Activated CD8-positive, alpha-beta T cell treated with anti-CD3 and anti-CD28 coated beads, Interleukin-2, amount 10 ng/mL, durations not matched to agents 7 days and 5 days (primary cell): ENCODE data around the gene NRXN3. TPM values are rescaled to one million over a fixed set of nuclear protein-coding genes. Genes with fewer than 3 reads are reported as not detected.

Source experiments
- ATAC-seq: fragments of 150-1000 bp; cut with Tn5 transposase; one replicate; pipeline ENCODE4 v1.10.0; 2021; ENCODE audit warnings: moderate library complexity
- CTCF ChIA-PET: fragments of 350-600 bp; sonication (Branson Sonifier 250); formaldehyde crosslinking; loops from one replicate; lab custom pipeline; 2021; ENCODE audit warnings: antibody characterized with exemption; lab: Charles Lee
- POLR2A ChIA-PET: fragments of 350-600 bp; sonication (Branson Sonifier 250); formaldehyde crosslinking; loops from one replicate; lab custom pipeline; 2021; ENCODE audit warnings: antibody characterized with exemption; lab: Charles Lee
- DNase-seq: peaks from one replicate; pipeline ENCODE4 v3.0.0-alpha.2; 2020
- H3K27ac Mint-ChIP-seq: one replicate; pipeline ENCODE4 v1.8.0; 2021; ENCODE audit warnings: mild to moderate bottlenecking, mixed read lengths
- H3K27me3 Mint-ChIP-seq: one replicate; pipeline ENCODE4 v1.8.0; 2021; ENCODE audit warnings: low read depth, mixed read lengths
- H3K36me3 Mint-ChIP-seq: one replicate; pipeline ENCODE4 v1.8.0; 2021; ENCODE audit warnings: low read depth, mixed read lengths
- H3K4me1 Mint-ChIP-seq: one replicate; pipeline ENCODE4 v1.8.0; 2021; ENCODE audit warnings: low read depth, mixed read lengths
- H3K4me3 Mint-ChIP-seq: one replicate; pipeline ENCODE4 v1.8.0; 2021; ENCODE audit warnings: mild to moderate bottlenecking, mixed read lengths
- H3K9me3 Mint-ChIP-seq: one replicate; pipeline ENCODE4 v1.8.0; 2022; ENCODE audit warnings: mixed read lengths; ENCODE audit not compliant: insufficient read depth
- total RNA-seq, 2 experiments: library from RNA; stranded (reverse); gene quantifications; one replicate each; pipeline ENCODE4 v1.2.3, GENCODE V29; 2021

The NRXN3 gene
- total RNA-seq, 2 experiments from 2014 or later, result not detected

DNA sequence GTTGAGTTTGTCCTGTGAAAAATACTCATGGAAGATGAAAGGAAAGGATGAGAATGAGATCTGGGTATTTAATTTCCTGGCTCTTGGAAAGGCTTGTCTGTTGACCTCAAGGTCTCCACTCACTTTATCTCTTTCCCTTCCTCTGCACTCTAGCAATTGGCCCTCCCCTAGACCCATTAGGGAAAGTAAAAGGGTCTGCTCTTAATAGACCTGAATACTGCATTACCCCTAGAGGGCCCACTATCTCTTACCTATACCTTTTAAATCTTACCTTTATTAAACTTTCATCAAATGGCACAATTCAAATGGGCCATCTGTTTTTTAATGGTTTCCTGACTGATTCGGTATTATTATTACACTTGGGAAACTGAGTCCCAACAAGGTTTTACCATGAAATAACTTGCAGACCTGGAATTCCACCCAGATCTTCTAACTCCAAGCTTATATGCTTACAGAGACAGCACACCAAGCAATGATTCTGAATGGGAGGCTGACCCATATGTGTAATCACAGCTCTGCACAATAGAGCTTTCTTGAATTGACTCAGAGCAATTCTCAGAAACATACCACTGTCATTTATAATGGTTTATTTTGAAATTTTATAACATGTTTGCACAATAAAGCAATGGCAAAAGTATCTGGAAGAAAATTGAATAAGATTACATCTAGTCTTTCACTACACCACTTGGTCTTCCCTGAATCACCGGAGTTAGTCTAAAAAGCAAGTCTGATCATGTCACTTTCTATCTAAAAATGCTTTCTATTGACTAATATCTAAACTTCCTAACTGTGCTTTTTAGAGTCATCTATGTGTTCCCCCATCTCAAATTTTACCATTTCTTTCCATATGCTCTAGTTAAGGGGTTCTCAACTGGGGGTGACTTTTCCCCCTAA is 618.5 kb downstream of the NRXN3 start:
- ChIA-PET CTCF (no interaction called here), POLR2A (no interaction called here)
- Mint-ChIP-seq H3K4me3 (no peak overlapping the region), H3K27ac (no peak overlapping the region), H3K36me3 (no peaks in the 10 kb centered on the region), H3K9me3 (no peaks in the 10 kb centered on the region), H3K4me1 (no peaks in the 10 kb centered on the region), H3K27me3 (no peaks in the 10 kb centered on the region)
- ATAC-seq (no peak), DNase-seq (no peak)

DNA sequence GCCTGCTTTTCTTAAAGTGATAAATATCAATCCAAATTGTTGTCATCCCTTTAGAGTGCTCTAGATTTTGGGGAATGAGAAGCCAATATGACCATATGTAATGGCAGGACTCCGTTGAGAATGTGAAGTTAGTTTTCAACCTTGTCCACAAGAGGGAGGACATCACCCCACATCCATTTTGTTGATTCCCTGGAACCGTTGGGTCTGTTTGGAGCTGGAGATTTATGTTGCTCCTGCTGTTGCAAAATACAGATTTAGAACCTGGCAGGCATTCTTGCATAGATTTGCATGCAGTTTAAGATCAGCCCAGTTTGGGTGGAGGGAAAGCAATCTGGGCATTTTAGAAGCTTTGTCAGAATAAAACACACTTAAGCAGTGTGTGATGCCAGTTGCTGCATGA is 620.1 kb downstream of the NRXN3 start:
- DNase-seq, result no peak
- CTCF ChIA-PET, result no interaction called here
- H3K4me3 Mint-ChIP-seq, result no peak overlapping the region
- H3K36me3 Mint-ChIP-seq, result no peaks in the 10 kb centered on the region
- H3K4me1 Mint-ChIP-seq, result no peaks in the 10 kb centered on the region
- no peaks in the 10 kb centered on the region for H3K27me3 Mint-ChIP-seq
- POLR2A ChIA-PET, result no interaction called here
- no peak overlapping the region for H3K27ac Mint-ChIP-seq
- no peak for ATAC-seq
- no peaks in the 10 kb centered on the region for H3K9me3 Mint-ChIP-seq

DNA sequence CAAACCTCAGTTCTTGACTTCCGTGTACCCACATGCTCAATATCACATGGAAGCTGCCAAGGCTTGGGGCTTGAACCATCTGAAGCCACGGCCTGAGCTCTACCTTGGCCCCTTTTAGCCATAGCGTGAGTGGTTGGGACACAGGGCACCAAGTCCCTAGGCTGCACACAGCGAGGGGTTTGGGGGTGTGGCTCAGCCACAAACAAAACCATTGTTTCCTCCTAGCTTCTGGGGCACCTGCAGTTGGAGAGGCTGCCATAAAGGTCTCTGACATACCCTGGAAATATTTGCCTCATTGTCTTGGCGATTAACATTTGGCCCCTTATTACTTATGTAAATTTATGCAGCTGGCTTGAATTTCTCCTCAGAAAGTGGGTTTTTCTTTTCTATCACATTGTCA is 628.6 kb downstream of the NRXN3 start:
- no peaks in the 10 kb centered on the region for H3K36me3 Mint-ChIP-seq
- POLR2A ChIA-PET, result no interaction called here
- DNase-seq, result no peak
- no peaks in the 10 kb centered on the region for H3K4me1 Mint-ChIP-seq
- peaks cover 4% of the 10 kb centered on the region for H3K9me3 Mint-ChIP-seq
- CTCF ChIA-PET, result no interaction called here
- H3K27me3 Mint-ChIP-seq, result no peaks in the 10 kb centered on the region
- ATAC-seq, result no peak
- H3K4me3 Mint-ChIP-seq, result no peak overlapping the region
- H3K27ac Mint-ChIP-seq, result no peak overlapping the region

DNA sequence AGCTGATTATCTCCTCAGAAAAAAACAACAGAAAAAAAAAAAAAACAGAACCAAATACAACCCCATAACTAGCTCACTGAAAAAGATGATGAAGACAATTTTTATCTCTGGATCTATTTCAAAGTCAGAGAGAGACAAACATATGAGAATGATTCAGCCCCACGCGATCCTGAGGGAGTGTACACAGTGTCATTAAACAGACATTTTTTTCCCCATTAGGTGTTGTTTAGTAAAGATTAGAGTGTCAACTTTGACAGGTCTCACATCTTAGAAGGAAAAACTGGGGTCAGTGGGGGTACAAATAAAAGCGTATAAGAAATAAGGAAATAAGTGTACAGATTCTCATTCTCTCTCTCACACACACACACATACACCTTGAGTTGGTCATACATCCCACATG is 635.4 kb downstream of the NRXN3 start:
- ChIA-PET CTCF (no interaction called here), POLR2A (no interaction called here)
- no peaks in the 10 kb centered on the region for H3K9me3 Mint-ChIP-seq
- ATAC-seq (no peak), DNase-seq (no peak)
- no peak overlapping the region for H3K27ac Mint-ChIP-seq
- H3K4me3 Mint-ChIP-seq, result no peak overlapping the region
- no peaks in the 10 kb centered on the region for H3K27me3 Mint-ChIP-seq
- no peaks in the 10 kb centered on the region for H3K4me1 Mint-ChIP-seq
- H3K36me3 Mint-ChIP-seq, result no peaks in the 10 kb centered on the region

DNA sequence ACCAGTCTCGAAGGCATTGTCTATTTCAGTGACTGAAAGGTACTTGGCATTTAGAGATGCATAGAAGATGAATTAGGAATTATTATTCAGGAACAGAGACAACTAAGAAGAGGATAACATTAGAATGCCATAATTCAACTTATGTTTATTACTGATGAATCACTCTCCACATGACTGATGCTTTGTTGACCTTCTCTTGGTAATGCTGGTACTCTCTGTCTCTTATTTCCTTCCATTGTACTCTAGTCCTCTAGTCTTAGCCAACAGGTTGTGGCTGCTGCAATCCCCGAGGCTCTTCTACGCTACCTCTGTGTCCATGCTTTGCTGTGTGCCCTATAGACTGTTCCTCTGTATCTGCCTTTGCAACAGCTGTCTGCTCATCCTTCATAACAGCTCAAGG is 652.9 kb downstream of the NRXN3 start:
- Mint-ChIP-seq H3K4me3 (no peak overlapping the region), H3K27me3 (no peaks in the 10 kb centered on the region), H3K36me3 (no peaks in the 10 kb centered on the region), H3K4me1 (no peaks in the 10 kb centered on the region), H3K9me3 (no peaks in the 10 kb centered on the region), H3K27ac (no peak overlapping the region)
- DNase-seq (no peak), ATAC-seq (no peak)
- ChIA-PET POLR2A (no interaction called here), CTCF (no interaction called here)

DNA sequence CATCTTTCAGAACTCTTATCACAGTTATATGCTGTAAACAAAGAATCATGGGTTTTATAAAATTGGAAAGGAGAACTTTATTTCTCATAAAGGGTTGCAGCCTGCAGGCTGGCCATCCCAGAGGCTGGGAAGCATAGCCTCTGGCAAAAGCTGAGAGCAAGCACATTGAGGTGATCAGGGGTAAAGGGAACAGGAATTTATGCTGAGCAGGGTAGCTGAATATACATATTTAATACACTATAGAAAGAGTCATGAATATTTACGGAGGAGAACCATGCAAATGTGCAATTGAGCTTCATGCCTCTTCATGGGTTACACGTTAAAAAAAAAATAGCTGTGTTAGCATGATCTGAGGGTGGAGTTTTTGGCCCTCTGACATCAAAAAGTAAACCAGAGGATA is 653.3 kb downstream of the NRXN3 start:
- H3K4me1 Mint-ChIP-seq, result no peaks in the 10 kb centered on the region
- no peaks in the 10 kb centered on the region for H3K27me3 Mint-ChIP-seq
- CTCF ChIA-PET, result no interaction called here
- no peak for ATAC-seq
- no peak for DNase-seq
- no peaks in the 10 kb centered on the region for H3K36me3 Mint-ChIP-seq
- no peak overlapping the region for H3K27ac Mint-ChIP-seq
- no peak overlapping the region for H3K4me3 Mint-ChIP-seq
- POLR2A ChIA-PET, result no interaction called here
- no peaks in the 10 kb centered on the region for H3K9me3 Mint-ChIP-seq

DNA sequence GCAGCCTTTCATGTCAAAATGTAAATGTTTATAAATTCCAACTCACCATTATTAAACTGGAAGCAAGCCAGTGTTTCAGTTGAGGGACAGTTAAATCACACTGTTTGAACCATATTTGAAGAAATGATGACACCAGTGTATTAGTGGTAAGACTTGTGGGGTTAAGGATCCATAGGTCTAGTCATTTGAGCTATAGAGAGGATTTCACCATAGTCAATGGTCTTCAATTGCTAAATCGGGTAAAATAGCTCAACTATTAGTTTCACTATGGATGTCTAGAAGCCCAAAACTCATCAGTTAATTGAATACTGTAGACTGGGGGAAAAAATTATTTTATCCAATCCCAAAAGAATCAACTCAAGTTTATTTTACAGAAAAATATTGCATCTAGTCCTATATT is 659.1 kb downstream of the NRXN3 start:
- no peaks in the 10 kb centered on the region for H3K4me1 Mint-ChIP-seq
- H3K27me3 Mint-ChIP-seq, result no peaks in the 10 kb centered on the region
- DNase-seq (no peak), ATAC-seq (no peak)
- ChIA-PET POLR2A (no interaction called here), CTCF (no interaction called here)
- no peaks in the 10 kb centered on the region for H3K9me3 Mint-ChIP-seq
- H3K4me3 Mint-ChIP-seq, result no peak overlapping the region
- no peak overlapping the region for H3K27ac Mint-ChIP-seq
- H3K36me3 Mint-ChIP-seq, result no peaks in the 10 kb centered on the region

DNA sequence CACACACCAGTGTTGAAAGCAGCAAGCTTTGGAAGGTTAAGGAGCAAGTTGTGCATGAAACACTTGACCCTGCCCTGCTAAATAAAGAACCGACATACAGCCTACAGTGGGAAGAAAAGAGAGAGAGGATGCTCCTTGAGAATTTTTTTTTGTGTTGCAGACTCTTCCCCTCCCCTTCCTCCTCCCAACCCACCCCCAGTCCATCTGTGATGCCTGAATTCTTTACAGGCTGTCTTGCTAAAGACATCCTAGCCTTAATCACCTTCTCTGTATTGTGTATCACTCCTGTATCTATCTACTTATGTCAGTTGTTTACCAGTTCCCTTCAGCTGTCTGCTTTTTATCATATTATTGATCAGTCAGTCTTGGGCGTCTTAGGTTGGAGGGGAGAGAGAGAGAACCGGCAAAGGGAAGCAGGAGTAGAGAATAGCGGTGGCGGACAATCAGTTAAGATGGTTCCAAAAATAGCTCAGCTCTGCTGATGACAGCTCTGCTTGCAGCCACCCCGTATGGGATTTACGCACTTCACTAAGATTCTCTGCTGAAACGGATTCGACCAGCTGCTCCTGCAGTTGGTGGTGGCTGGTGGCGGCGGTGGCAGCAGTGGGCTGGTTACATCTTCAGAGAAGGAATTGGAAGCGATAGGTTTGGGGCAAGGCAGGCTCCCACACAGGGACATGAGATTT is 664.7 kb downstream of the NRXN3 start:
- CTCF ChIA-PET, result no interaction called here
- no peaks in the 10 kb centered on the region for H3K4me1 Mint-ChIP-seq

DNA sequence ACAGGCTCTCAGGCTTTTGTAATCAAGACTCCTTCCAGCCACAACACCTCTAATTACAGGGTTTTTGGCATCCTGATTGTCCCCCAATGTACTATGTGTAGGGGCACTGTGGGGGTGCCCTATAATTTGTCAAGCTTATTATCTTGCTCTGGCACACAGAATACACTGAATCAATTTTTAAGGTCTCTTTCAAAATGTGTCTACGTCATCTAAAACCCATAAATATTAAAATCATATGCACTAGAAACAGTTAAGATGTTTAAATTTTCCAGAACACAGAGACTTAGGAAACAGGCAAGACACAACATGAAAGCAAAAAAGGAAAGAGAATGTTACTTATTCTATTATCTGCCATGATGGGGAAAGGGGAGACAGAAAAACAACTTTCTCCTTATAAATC is 665.7 kb downstream of the NRXN3 start:
- ATAC-seq (no peak), DNase-seq (no peak)
- CTCF ChIA-PET, result interaction anchor here (0.8 kb wide), 1 partner anchor 387 kb away, joined by 3 read pairs; no protein-coding TSS in a partner anchor
- Mint-ChIP-seq H3K36me3 (no peaks in the 10 kb centered on the region), H3K4me1 (no peaks in the 10 kb centered on the region), H3K27ac (no peak overlapping the region), H3K4me3 (no peak overlapping the region), H3K27me3 (no peaks in the 10 kb centered on the region), H3K9me3 (no peaks in the 10 kb centered on the region)
- POLR2A ChIA-PET, result no interaction called here

More for the DNA sequence above, 664.7 kb downstream of the NRXN3 start:
- H3K27me3 Mint-ChIP-seq, result no peaks in the 10 kb centered on the region
- no peak for DNase-seq
- H3K36me3 Mint-ChIP-seq, result no peaks in the 10 kb centered on the region
- no peaks in the 10 kb centered on the region for H3K9me3 Mint-ChIP-seq
- H3K27ac Mint-ChIP-seq, result no peak overlapping the region
- POLR2A ChIA-PET, result no interaction called here
- no peak for ATAC-seq
- H3K4me3 Mint-ChIP-seq, result no peak overlapping the region

DNA sequence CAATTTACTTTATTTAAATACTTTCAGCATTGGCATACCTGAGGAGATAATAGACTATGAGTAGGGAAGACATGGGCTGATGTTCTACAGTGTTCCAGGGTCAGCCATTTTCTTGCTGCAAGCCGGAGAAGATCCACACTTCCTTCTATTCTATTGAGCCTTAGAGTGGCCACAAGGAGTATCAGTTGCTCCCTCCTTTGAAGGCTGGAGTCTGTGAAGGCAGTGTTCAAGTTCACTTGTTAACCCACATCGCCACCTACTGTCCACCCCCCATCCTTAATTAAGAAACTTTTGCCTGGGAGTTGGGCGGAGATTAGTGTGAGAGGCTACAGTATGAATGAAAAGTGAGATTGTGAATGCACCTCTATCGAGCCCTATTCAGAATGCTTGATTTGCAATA is 666.6 kb downstream of the NRXN3 start:
- H3K4me3 Mint-ChIP-seq, result no peak overlapping the region
- CTCF ChIA-PET, result no interaction called here
- H3K36me3 Mint-ChIP-seq, result no peaks in the 10 kb centered on the region
- H3K27ac Mint-ChIP-seq, result no peak overlapping the region
- ATAC-seq, result no peak
- DNase-seq, result peak; percentile 33
- POLR2A ChIA-PET, result no interaction called here
- H3K4me1 Mint-ChIP-seq, result no peaks in the 10 kb centered on the region
- no peaks in the 10 kb centered on the region for H3K27me3 Mint-ChIP-seq
- H3K9me3 Mint-ChIP-seq, result no peaks in the 10 kb centered on the region

DNA sequence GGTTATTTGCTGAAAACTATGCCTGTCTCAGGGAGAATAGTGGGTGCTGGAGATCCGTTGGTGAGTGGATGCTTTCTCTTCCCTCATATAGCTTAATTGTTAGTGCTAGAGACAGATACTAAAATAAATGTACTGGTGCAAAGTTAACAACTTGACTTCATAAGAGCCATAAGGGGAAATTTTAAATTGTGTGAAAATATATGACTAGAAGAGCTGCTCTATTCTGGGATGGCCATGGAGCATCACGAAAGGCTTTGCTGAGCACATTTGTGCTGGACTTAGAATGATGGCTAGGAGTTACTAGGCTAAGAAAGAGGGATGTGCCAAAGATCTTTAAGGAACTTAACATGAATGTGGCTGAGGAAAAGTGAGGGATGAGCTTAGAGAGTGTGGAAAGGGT is 668.8 kb downstream of the NRXN3 start:
- CTCF ChIA-PET, result interaction anchor here (1.2 to 1.4 kb wide), 2 partner anchors 10 to 15 kb away, joined by 4 to 11 read pairs; no protein-coding TSS in a partner anchor
- no peaks in the 10 kb centered on the region for H3K27me3 Mint-ChIP-seq
- no peak overlapping the region for H3K27ac Mint-ChIP-seq
- H3K36me3 Mint-ChIP-seq, result no peaks in the 10 kb centered on the region
- H3K4me3 Mint-ChIP-seq, result no peak overlapping the region
- H3K9me3 Mint-ChIP-seq, result no peaks in the 10 kb centered on the region
- H3K4me1 Mint-ChIP-seq, result no peaks in the 10 kb centered on the region
- POLR2A ChIA-PET, result no interaction called here
- ATAC-seq (no peak), DNase-seq (no peak)

DNA sequence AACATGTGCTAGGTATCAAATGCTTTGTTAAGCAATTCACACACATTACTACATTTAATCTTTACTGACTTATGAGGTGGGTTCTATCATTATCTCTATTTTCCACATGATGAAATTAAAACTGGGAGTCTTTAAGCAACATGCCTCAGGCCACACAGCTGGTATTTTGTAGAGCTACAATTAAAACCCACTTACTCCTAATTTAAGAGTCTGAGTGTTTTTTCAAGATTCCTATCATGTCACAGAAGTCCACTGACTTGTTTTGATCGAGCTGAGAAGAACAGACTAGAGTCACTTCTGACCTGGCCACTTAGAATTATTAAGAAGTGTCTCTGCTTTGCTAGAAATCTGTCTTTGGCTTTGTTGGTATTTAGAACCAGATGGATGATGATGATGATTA is 670.7 kb downstream of the NRXN3 start:
- H3K9me3 Mint-ChIP-seq, result no peaks in the 10 kb centered on the region
- ChIA-PET POLR2A (no interaction called here), CTCF (no interaction called here)
- H3K27ac Mint-ChIP-seq, result no peak overlapping the region
- ATAC-seq, result no peak
- no peaks in the 10 kb centered on the region for H3K4me1 Mint-ChIP-seq
- no peak for DNase-seq
- H3K4me3 Mint-ChIP-seq, result no peak overlapping the region
- H3K27me3 Mint-ChIP-seq, result no peaks in the 10 kb centered on the region
- no peaks in the 10 kb centered on the region for H3K36me3 Mint-ChIP-seq
